Adipocyte (in vitro differentiated cells): ENCODE measurements around the gene TJP3.

Experiments used
- DNase-seq: peaks from one replicate; pipeline ENCODE4 v3.0.0-alpha.2; 2015; ENCODE audit warnings: low read depth
- H3K27me3 ChIP-seq: replicated peaks from 2 replicates; pipeline ENCODE4 v1.7.0; 2013; ENCODE audit warnings: mild to moderate bottlenecking, low read length, moderate library complexity; ENCODE audit not compliant: control insufficient read depth, insufficient read depth
- H3K36me3 ChIP-seq: 2 replicates; pipeline ENCODE4 v1.7.0; 2013; ENCODE audit warnings: low read length, mild to moderate bottlenecking, moderate library complexity; ENCODE audit not compliant: control insufficient read depth, insufficient read depth, severe bottlenecking
- H3K4me1 ChIP-seq: 2 replicates; pipeline ENCODE4 v1.7.0; 2013; ENCODE audit warnings: mild to moderate bottlenecking, low read length, moderate library complexity; ENCODE audit not compliant: control insufficient read depth, insufficient read depth
- H3K4me3 ChIP-seq: 2 replicates; pipeline ENCODE4 v1.7.0; 2013; ENCODE audit warnings: mild to moderate bottlenecking, low read length, moderate library complexity
- H3K9ac ChIP-seq: 2 replicates; pipeline ENCODE4 v1.7.0; 2013; ENCODE audit warnings: mild to moderate bottlenecking, low read length, moderate library complexity
- H3K9me3 ChIP-seq: 2 replicates; pipeline ENCODE4 v1.7.0; 2013; ENCODE audit warnings: mild to moderate bottlenecking, low read length, moderate library complexity; ENCODE audit not compliant: control insufficient read depth

The TJP3 gene

GRCh38 chr19:3778104-3778867, 70.1 kb downstream of the TJP3 start:
- no peak overlapping the region for H3K4me3 ChIP-seq
- no peak overlapping the region for H3K9ac ChIP-seq
- no peaks in the 10 kb centered on the region for H3K36me3 ChIP-seq
- H3K4me1 ChIP-seq = no peaks in the 10 kb centered on the region
- H3K9me3 ChIP-seq = peaks cover 24% of the 10 kb centered on the region
- peaks cover 8% of the 10 kb centered on the region for H3K27me3 ChIP-seq
- no peak for DNase-seq

- Histone ChIP-seq H3K4me3 (no peak overlapping the region), H3K4me1 (no peaks in the 10 kb centered on the region), H3K9me3 (peaks cover 24% of the 10 kb centered on the region), H3K9ac (no peak overlapping the region), H3K36me3 (no peaks in the 10 kb centered on the region), H3K27me3 (peaks cover 4% of the 10 kb centered on the region)
- no peak for DNase-seq
These were observed 70.9 kb downstream of the TJP3 start for GRCh38 chr19:3778899-3779723.

GRCh38 chr19:3780786-3781304, 72.7 kb downstream of the TJP3 start:
- H3K4me3 ChIP-seq = no peak overlapping the region
- no peaks in the 10 kb centered on the region for H3K36me3 ChIP-seq
- H3K9ac ChIP-seq = no peak overlapping the region
- DNase-seq = no peak
- H3K27me3 ChIP-seq = no peaks in the 10 kb centered on the region
- H3K9me3 ChIP-seq = peaks cover 24% of the 10 kb centered on the region
- no peaks in the 10 kb centered on the region for H3K4me1 ChIP-seq

- Histone ChIP-seq H3K36me3 (no peaks in the 10 kb centered on the region), H3K9me3 (peaks cover 24% of the 10 kb centered on the region), H3K27me3 (no peaks in the 10 kb centered on the region), H3K4me1 (no peaks in the 10 kb centered on the region), H3K4me3 (peak overlapping the region; percentile 50), H3K9ac (no peak overlapping the region)
- no peak for DNase-seq
These were observed 73.4 kb downstream of the TJP3 start for GRCh38 chr19:3781603-3782002.

- peaks cover 24% of the 10 kb centered on the region for H3K9me3 ChIP-seq
- no peak overlapping the region for H3K9ac ChIP-seq
- H3K27me3 ChIP-seq = no peaks in the 10 kb centered on the region
- DNase-seq = no peak
- H3K4me1 ChIP-seq = no peaks in the 10 kb centered on the region
- H3K4me3 ChIP-seq = peak overlapping the region; percentile 22
- H3K36me3 ChIP-seq = no peaks in the 10 kb centered on the region
These were observed 74.1 kb downstream of the TJP3 start for GRCh38 chr19:3782330-3782729.

GRCh38 chr19:3782903-3783302, 74.7 kb downstream of the TJP3 start:
- H3K27me3 ChIP-seq = no peaks in the 10 kb centered on the region
- H3K4me3 ChIP-seq = no peak overlapping the region
- no peaks in the 10 kb centered on the region for H3K36me3 ChIP-seq
- DNase-seq = no peak
- H3K4me1 ChIP-seq = no peaks in the 10 kb centered on the region
- H3K9me3 ChIP-seq = peaks cover 24% of the 10 kb centered on the region
- no peak overlapping the region for H3K9ac ChIP-seq

GRCh38 chr19:3783660-3784584, 75.7 kb downstream of the TJP3 start:
- no peaks in the 10 kb centered on the region for H3K4me1 ChIP-seq
- peaks cover 24% of the 10 kb centered on the region for H3K9me3 ChIP-seq
- no peak overlapping the region for H3K9ac ChIP-seq
- H3K36me3 ChIP-seq = no peaks in the 10 kb centered on the region
- no peaks in the 10 kb centered on the region for H3K27me3 ChIP-seq
- no peak overlapping the region for H3K4me3 ChIP-seq
- DNase-seq = no peak

- no peak overlapping the region for H3K4me3 ChIP-seq
- no peak for DNase-seq
These were observed 76.6 kb downstream of the TJP3 start for GRCh38 chr19:3784607-3785450.

GRCh38 chr19:3785451-3785937, 77.3 kb downstream of the TJP3 start:
- H3K27me3 ChIP-seq = peaks cover 11% of the 10 kb centered on the region
- H3K4me3 ChIP-seq = no peak overlapping the region

More at GRCh38 chr19:3784607-3785450, 76.6 kb downstream of the TJP3 start:
- Histone ChIP-seq H3K36me3 (no peaks in the 10 kb centered on the region), H3K4me1 (no peaks in the 10 kb centered on the region), H3K9ac (no peak overlapping the region), H3K27me3 (peaks cover 4% of the 10 kb centered on the region), H3K9me3 (peaks cover 24% of the 10 kb centered on the region)

More at GRCh38 chr19:3785451-3785937, 77.3 kb downstream of the TJP3 start:
- peaks cover 27% of the 10 kb centered on the region for H3K9me3 ChIP-seq
- no peak for DNase-seq
- no peaks in the 10 kb centered on the region for H3K36me3 ChIP-seq
- H3K9ac ChIP-seq = no peak overlapping the region
- no peaks in the 10 kb centered on the region for H3K4me1 ChIP-seq
